ENCODE results near the gene GRM4. TPM values are rescaled to one million over a fixed set of nuclear protein-coding genes. Genes with fewer than 3 reads are reported as not detected.
"Not testable (repeated sequence)": the region's sequence is repeated elsewhere in the genome, so short reads cannot be mapped to it uniquely, and the experiment has no call there.

GRM4 gene
- total and polyA plus RNA-seq, 10 donors: 0.02 to 0.26 (median 0.09) TPM; not detected in 3

DNA sequence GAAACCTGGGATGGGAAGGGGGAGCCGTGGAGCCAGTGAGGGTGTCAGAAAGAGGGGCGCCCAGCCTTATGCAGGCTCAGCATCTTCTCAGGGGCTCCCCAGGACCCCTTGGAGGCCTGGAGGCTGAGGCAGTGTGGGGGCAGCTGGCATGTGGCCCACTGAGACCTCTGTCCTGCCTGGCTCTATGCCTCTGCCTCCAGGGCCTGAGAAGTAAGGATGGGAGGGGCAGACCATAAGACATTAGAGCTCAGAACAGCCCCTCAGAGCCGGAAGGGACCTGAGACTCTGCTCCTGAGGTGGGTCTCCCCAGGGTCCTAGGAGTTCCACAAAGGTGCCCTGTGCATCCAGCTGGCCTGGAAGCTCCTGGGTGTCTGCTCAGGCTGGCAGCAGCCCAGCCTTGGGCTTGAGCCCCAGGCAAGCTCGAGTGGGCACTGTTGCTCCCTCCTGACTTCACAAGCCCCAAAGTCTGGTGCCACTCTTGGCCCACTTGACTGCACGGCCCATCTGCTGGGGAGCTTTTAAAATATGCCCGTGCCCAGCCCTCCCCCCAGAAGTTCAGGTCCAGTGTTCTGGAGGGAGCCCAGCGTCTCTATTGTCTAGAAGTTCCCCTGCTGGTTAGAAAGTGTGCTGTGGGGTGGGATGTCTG is 126.8 kb downstream of the GRM4 start:
- peak; percentile 17 for DNase-seq
- 79 to 88% (median 86%) methylated on average over 4 to 7 of the region's 7 CpGs for WGBS, 5 donors
- peaks cover 0 to 16% (median 0%) of the 10 kb centered on the region in 8 donors for H3K9me3 ChIP-seq
- no peak overlapping the region for H3K27ac ChIP-seq
- no peaks in the 10 kb centered on the region for H3K36me3 ChIP-seq
- no peak for TF ChIP-seq POLR2A (IDR thresholded peaks at IDR 0.05)
- no peak for TF ChIP-seq POLR2AphosphoS5 (IDR thresholded peaks at IDR 0.05)
- TF ChIP-seq, protein P1, sequence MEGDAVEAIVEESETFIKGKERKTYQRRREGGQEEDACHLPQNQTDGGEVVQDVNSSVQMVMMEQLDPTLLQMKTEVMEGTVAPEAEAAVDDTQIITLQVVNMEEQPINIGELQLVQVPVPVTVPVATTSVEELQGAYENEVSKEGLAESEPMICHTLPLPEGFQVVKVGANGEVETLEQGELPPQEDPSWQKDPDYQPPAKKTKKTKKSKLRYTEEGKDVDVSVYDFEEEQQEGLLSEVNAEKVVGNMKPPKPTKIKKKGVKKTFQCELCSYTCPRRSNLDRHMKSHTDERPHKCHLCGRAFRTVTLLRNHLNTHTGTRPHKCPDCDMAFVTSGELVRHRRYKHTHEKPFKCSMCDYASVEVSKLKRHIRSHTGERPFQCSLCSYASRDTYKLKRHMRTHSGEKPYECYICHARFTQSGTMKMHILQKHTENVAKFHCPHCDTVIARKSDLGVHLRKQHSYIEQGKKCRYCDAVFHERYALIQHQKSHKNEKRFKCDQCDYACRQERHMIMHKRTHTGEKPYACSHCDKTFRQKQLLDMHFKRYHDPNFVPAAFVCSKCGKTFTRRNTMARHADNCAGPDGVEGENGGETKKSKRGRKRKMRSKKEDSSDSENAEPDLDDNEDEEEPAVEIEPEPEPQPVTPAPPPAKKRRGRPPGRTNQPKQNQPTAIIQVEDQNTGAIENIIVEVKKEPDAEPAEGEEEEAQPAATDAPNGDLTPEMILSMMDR (IDR thresholded peaks at IDR 0.05 in 8 of 11, conservative IDR thresholded peaks at IDR 0.05 in 3 of 11): no peak
- no peak overlapping the region for H3K4me3 ChIP-seq
- H3K4me1 ChIP-seq: no peaks in the 10 kb centered on the region
- peaks cover 0 to 32% (median 0%) of the 10 kb centered on the region in 7 donors for H3K27me3 ChIP-seq (replicated peaks in 1 of 7)
- intact Hi-C loops (cut with DNase I; ENCODE audit: low total_unique reads): no loop called here

DNA sequence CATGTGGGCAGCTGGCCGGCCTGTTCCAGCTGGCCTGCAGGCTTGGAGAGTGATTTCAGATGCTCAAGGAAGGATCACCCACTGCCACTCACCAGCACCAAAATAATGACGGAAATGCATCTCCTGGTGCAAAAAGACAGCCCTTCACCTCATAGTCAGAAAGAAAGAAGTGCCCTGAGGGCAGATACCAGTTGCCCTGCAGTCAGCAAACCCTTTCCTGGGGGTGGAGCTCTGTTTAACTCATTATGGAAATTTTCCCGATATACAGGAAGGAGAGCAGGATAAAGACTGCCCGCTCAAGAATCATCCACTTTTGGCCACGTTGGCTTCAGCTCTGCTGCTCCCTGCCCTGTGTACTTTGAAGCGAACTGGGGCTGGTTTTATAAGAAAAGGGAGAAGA is 127.9 kb downstream of the GRM4 start:
- Histone ChIP-seq H3K27me3 (replicated peaks in 1 of 7) (peaks cover 0 to 30% (median 0%) of the 10 kb centered on the region in 7 donors), H3K27ac (no peak overlapping the region), H3K36me3 (no peaks in the 10 kb centered on the region), H3K4me3 (no peak overlapping the region), H3K9me3 (peaks cover 0 to 13% (median 0%) of the 10 kb centered on the region in 8 donors), H3K4me1 (no peaks in the 10 kb centered on the region)
- 77 to 88% (median 79%) methylated on average over 6 of the region's 6 CpGs for whole genome bisulfite sequencing, 5 donors
- TF ChIP-seq, protein P1 (IDR thresholded peaks at IDR 0.05 in 8 of 11, conservative IDR thresholded peaks at IDR 0.05 in 3 of 11): no peak
- TF ChIP-seq POLR2AphosphoS5 (IDR thresholded peaks at IDR 0.05): no peak
- TF ChIP-seq POLR2A (IDR thresholded peaks at IDR 0.05): no peak
- no peak for DNase-seq
- intact Hi-C loops (cut with DNase I; ENCODE audit: low total_unique reads): no loop called here

DNA sequence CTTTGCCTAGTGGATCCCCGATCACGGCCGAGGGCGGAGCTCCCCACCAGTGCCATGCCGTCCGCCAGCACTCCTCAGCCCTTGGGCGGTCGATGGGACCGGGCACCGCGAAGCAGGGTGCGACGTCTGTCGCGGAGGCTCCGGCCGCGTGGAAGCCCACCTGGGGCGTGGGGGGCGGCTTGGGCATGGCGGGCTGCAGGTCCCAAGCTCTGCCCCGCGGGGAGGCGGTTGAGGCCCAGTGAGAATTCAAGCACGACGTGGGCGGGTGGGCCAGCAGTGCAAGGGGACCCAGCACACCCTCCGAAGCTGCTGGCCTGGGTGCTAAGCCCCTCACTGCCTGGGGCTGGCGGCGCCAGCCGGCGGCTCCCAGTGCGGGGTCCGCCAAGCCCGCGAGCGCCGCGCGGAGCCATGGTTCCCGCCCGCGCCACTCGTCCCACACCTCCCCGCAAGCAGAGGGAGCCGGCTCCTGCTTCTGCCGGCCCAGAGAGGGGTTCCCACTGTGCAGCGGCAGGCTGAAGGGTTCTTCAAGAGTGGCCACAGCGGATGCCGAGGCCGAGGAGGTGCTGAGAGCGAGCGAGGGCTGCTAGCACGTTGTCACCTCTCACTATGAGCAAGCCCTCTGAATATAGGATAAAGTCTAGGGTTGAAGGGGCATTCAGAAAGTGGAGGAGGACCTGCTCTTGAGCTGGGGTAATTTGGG is 128.6 kb downstream of the GRM4 start:
- Histone ChIP-seq H3K4me3 (no peak overlapping the region), H3K9me3 (peaks cover 0 to 13% (median 0%) of the 10 kb centered on the region in 8 donors), H3K4me1 (no peaks in the 10 kb centered on the region), H3K36me3 (no peaks in the 10 kb centered on the region), H3K27me3 (replicated peaks in 1 of 7) (peaks cover 0 to 22% (median 0%) of the 10 kb centered on the region in 7 donors), H3K27ac (no peak overlapping the region)
- TF ChIP-seq, protein P1 (IDR thresholded peaks at IDR 0.05 in 8 of 11, conservative IDR thresholded peaks at IDR 0.05 in 3 of 11): no peak
- TF ChIP-seq POLR2A (IDR thresholded peaks at IDR 0.05): no peak
- no peak for TF ChIP-seq POLR2AphosphoS5 (IDR thresholded peaks at IDR 0.05)
- no peak for DNase-seq
- 91 to 97% (median 95%) methylated on average over 31 to 54 of the region's 54 CpGs for WGBS, 5 donors
- intact Hi-C loops (cut with DNase I; ENCODE audit: low total_unique reads): no loop called here

DNA sequence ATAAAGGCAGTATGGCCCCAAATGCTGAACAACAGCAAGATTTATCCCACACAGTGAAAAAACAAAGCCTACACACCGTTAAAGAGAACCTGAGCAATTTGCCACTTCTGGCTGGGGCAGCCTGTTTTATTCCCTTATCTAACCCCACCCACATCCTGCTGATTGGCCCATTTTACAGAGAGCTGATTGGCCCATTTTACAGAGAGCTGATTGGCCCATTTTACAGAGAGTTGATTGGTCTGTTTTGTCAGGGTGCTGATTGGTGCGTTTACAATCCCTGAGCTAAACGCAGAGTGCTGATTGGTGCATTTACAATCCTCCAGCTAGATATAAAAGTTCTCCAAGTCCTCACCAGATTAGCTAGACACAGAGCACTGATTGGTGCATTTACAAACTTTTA is 129.3 kb downstream of the GRM4 start:
- H3K4me1 ChIP-seq; H3K36me3 ChIP-seq; intact Hi-C loops (cut with DNase I; ENCODE audit: low total_unique reads); H3K27ac ChIP-seq; DNase-seq; H3K4me3 ChIP-seq: not testable (repeated sequence)
- Histone ChIP-seq H3K9me3 (peaks cover 0 to 13% (median 0%) of the 10 kb centered on the region in 8 donors), H3K27me3 (replicated peaks in 1 of 7) (peaks cover 0 to 19% (median 0%) of the 10 kb centered on the region in 7 donors)
- 88 to 94% (median 92%) methylated on average over 3 of the region's 3 CpGs for WGBS, 5 donors
